ENCODE measurements around the gene CTAGE1.

Gene CTAGE1

GRCh38 chr18:22448238-22448637 lies 30.5 kb upstream of the CTAGE1 start:
- no peak overlapping the region for H3K4me3 ChIP-seq (ENCODE audit: control insufficient read depth, low read depth, low read length)
- DNase-seq (ENCODE audit: low read depth), result no peak
- TF ChIP-seq CTCF (conservative IDR thresholded peaks at IDR 0.05; ENCODE audit: control insufficient read depth, insufficient read depth, low read depth, low read length), result no peak

GRCh38 chr18:22447792-22448191 lies 30.1 kb upstream of the CTAGE1 start:
- DNase-seq (ENCODE audit: low read depth), result no peak
- H3K4me3 ChIP-seq (ENCODE audit: control insufficient read depth, low read depth, low read length), result no peak overlapping the region
- TF ChIP-seq CTCF (conservative IDR thresholded peaks at IDR 0.05; ENCODE audit: control insufficient read depth, insufficient read depth, low read depth, low read length), result no peak

GRCh38 chr18:22446911-22447310 lies 29.2 kb upstream of the CTAGE1 start:
- no peak for DNase-seq (ENCODE audit: low read depth)
- H3K4me3 ChIP-seq (ENCODE audit: control insufficient read depth, low read depth, low read length), result no peak overlapping the region
- no peak for TF ChIP-seq CTCF (conservative IDR thresholded peaks at IDR 0.05; ENCODE audit: control insufficient read depth, insufficient read depth, low read depth, low read length)

- no peak for DNase-seq (ENCODE audit: low read depth)
- TF ChIP-seq CTCF (conservative IDR thresholded peaks at IDR 0.05; ENCODE audit: control insufficient read depth, insufficient read depth, low read depth, low read length), result no peak
- H3K4me3 ChIP-seq (ENCODE audit: control insufficient read depth, low read depth, low read length), result no peak overlapping the region
Measured at GRCh38 chr18:22446325-22446724, 28.6 kb upstream of the CTAGE1 start.

GRCh38 chr18:22441638-22442037 lies 23.9 kb upstream of the CTAGE1 start:
- TF ChIP-seq CTCF (conservative IDR thresholded peaks at IDR 0.05; ENCODE audit: control insufficient read depth, insufficient read depth, low read depth, low read length), result no peak
- no peak overlapping the region for H3K4me3 ChIP-seq (ENCODE audit: control insufficient read depth, low read depth, low read length)
- DNase-seq (ENCODE audit: low read depth), result no peak

- no peak for TF ChIP-seq CTCF (conservative IDR thresholded peaks at IDR 0.05; ENCODE audit: control insufficient read depth, insufficient read depth, low read depth, low read length)
- no peak overlapping the region for H3K4me3 ChIP-seq (ENCODE audit: control insufficient read depth, low read depth, low read length)
- DNase-seq (ENCODE audit: low read depth), result peak; percentile 36
Measured at GRCh38 chr18:22439447-22439846, 21.7 kb upstream of the CTAGE1 start.

- DNase-seq (ENCODE audit: low read depth), result no peak
- no peak for TF ChIP-seq CTCF (conservative IDR thresholded peaks at IDR 0.05; ENCODE audit: control insufficient read depth, insufficient read depth, low read depth, low read length)
- no peak overlapping the region for H3K4me3 ChIP-seq (ENCODE audit: control insufficient read depth, low read depth, low read length)
Measured at GRCh38 chr18:22436136-22436535, 18.4 kb upstream of the CTAGE1 start.

All from fibroblast of mammary gland (primary cell).